ENCODE data around the gene LDLRAD4. TPM values are rescaled to one million over a fixed set of nuclear protein-coding genes. Genes with fewer than 3 reads are reported as not detected.

Gene LDLRAD4
- total RNA-seq, 1 donor = under 0.01 TPM

GRCh38 chr18:13285874-13286273 lies 67.3 kb downstream of the LDLRAD4 start:
- TF ChIP-seq, protein P1, sequence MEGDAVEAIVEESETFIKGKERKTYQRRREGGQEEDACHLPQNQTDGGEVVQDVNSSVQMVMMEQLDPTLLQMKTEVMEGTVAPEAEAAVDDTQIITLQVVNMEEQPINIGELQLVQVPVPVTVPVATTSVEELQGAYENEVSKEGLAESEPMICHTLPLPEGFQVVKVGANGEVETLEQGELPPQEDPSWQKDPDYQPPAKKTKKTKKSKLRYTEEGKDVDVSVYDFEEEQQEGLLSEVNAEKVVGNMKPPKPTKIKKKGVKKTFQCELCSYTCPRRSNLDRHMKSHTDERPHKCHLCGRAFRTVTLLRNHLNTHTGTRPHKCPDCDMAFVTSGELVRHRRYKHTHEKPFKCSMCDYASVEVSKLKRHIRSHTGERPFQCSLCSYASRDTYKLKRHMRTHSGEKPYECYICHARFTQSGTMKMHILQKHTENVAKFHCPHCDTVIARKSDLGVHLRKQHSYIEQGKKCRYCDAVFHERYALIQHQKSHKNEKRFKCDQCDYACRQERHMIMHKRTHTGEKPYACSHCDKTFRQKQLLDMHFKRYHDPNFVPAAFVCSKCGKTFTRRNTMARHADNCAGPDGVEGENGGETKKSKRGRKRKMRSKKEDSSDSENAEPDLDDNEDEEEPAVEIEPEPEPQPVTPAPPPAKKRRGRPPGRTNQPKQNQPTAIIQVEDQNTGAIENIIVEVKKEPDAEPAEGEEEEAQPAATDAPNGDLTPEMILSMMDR (IDR thresholded peaks at IDR 0.05; ENCODE audit: extremely low read depth, low read depth, low read length) = no peak
- no peak for DNase-seq (ENCODE audit: insufficient read length, low spot score, missing footprints)
- H3K4me1 ChIP-seq (ENCODE audit: insufficient read depth, low read length) = no peaks in the 10 kb centered on the region
- no peak overlapping the region for H3K4me3 ChIP-seq (ENCODE audit: insufficient read depth, low read length)
- H2AFZ ChIP-seq (ENCODE audit: low read length) = no peak overlapping the region
- no peak overlapping the region for H3K27ac ChIP-seq (ENCODE audit: low read depth, low read length)
- no peaks in the 10 kb centered on the region for H3K27me3 ChIP-seq (ENCODE audit: insufficient read depth, low read length)
- H3K79me2 ChIP-seq (ENCODE audit: insufficient read depth, low read length) = no peaks in the 10 kb centered on the region
- H4K20me1 ChIP-seq (ENCODE audit: insufficient read depth, low read length) = no peaks in the 10 kb centered on the region
- H3K4me2 ChIP-seq (ENCODE audit: insufficient read depth, low read length) = no peak overlapping the region
- no peaks in the 10 kb centered on the region for H3K36me3 ChIP-seq (ENCODE audit: insufficient read depth, low read length)
- no peaks in the 10 kb centered on the region for H3K9me3 ChIP-seq (ENCODE audit: low read depth, low read length)

DNA sequence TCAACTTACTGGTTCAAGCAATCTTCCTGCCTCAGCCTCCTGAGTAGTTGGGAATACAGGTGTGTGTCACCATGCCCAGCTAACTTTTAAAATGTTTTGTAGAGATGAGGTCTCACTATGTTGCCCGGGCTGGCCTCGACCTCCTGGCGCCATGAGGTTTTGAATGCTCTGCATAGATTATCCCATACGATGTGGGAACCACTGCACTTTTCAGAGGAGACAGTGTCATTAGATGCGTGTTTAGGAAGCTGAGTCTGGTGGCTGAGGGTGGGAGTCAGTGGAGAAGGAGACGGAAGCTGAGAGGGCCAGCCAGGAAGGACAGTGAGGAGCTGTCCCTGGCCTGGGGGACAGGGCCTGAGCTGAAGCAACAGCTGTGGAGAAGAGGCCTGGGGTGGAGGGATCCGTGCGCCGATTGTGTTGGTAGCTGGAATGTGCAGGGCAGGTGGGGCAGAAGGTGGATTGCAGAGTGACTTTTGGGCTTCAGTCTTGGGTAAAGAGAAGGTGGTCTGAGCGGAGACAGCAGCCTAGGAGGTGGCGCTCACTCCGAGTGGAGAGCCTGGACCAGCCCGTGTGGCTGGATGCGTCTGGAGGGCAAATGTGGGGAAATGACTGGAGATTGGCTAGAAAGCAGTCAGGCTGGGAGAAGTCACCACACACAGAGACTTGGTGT lies 68.0 kb downstream of the LDLRAD4 start:
- DNase-seq (ENCODE audit: insufficient read length, low spot score, missing footprints) = no peak
- H3K27ac ChIP-seq (ENCODE audit: low read depth, low read length) = no peak overlapping the region
- no peaks in the 10 kb centered on the region for H3K36me3 ChIP-seq (ENCODE audit: insufficient read depth, low read length)
- no peak overlapping the region for H3K4me2 ChIP-seq (ENCODE audit: insufficient read depth, low read length)
- TF ChIP-seq, protein P1 (IDR thresholded peaks at IDR 0.05; ENCODE audit: extremely low read depth, low read depth, low read length) = no peak
- H3K27me3 ChIP-seq (ENCODE audit: insufficient read depth, low read length) = no peaks in the 10 kb centered on the region
- H3K9me3 ChIP-seq (ENCODE audit: low read depth, low read length) = no peaks in the 10 kb centered on the region
- H2AFZ ChIP-seq (ENCODE audit: low read length) = no peak overlapping the region
- no peaks in the 10 kb centered on the region for H3K4me1 ChIP-seq (ENCODE audit: insufficient read depth, low read length)
- H4K20me1 ChIP-seq (ENCODE audit: insufficient read depth, low read length) = no peaks in the 10 kb centered on the region
- no peak overlapping the region for H3K4me3 ChIP-seq (ENCODE audit: insufficient read depth, low read length)
- no peaks in the 10 kb centered on the region for H3K79me2 ChIP-seq (ENCODE audit: insufficient read depth, low read length)

- H3K27me3 ChIP-seq (ENCODE audit: insufficient read depth, low read length) = no peaks in the 10 kb centered on the region
These were observed 68.8 kb downstream of the LDLRAD4 start for GRCh38 chr18:13287372-13287771.

DNA sequence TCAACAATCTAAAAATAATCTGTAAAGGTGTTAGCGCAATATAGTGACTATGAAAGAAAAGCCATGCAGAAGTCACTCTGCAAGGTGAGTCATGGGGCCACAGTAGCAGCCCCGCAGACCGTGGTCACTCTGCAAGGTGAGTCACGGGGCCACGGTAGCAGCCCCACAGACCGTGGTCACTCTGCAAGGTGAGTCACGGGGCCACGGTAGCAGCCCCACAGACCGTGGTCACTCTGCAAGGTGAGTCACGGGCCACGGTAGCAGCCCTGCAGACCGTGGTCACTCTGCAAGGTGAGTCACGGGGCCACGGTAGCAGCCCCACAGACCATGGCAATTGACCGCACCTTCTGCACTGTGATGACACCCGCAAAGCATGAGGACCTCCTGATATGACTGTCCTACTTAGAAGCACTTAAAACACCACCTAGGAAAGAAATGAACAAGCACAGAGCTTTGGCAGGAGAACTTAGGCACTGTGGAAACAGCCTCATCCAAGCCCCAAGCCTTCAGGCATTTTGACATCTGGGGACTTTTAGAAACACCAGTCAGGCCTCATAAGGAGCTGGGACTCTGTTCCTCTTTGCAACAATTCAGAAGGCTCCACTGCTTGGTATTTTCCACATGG lies 70.1 kb downstream of the LDLRAD4 start:
- Histone ChIP-seq H3K9me3 (ENCODE audit: low read depth, low read length) (no peaks in the 10 kb centered on the region), H3K79me2 (ENCODE audit: insufficient read depth, low read length) (no peaks in the 10 kb centered on the region), H3K4me1 (ENCODE audit: insufficient read depth, low read length) (no peaks in the 10 kb centered on the region), H3K4me3 (ENCODE audit: insufficient read depth, low read length) (no peak overlapping the region), H3K27me3 (ENCODE audit: insufficient read depth, low read length) (no peaks in the 10 kb centered on the region), H3K36me3 (ENCODE audit: insufficient read depth, low read length) (no peaks in the 10 kb centered on the region), H3K27ac (ENCODE audit: low read depth, low read length) (no peak overlapping the region), H3K4me2 (ENCODE audit: insufficient read depth, low read length) (no peak overlapping the region), H4K20me1 (ENCODE audit: insufficient read depth, low read length) (no peaks in the 10 kb centered on the region), H2AFZ (ENCODE audit: low read length) (no peak overlapping the region)
- TF ChIP-seq, protein P1 (IDR thresholded peaks at IDR 0.05; ENCODE audit: extremely low read depth, low read depth, low read length) = no peak
- no peak for DNase-seq (ENCODE audit: insufficient read length, low spot score, missing footprints)

More at GRCh38 chr18:13287372-13287771, 68.8 kb downstream of the LDLRAD4 start:
- Histone ChIP-seq H3K4me2 (ENCODE audit: insufficient read depth, low read length) (no peak overlapping the region), H3K4me1 (ENCODE audit: insufficient read depth, low read length) (no peaks in the 10 kb centered on the region), H3K27ac (ENCODE audit: low read depth, low read length) (no peak overlapping the region), H4K20me1 (ENCODE audit: insufficient read depth, low read length) (no peaks in the 10 kb centered on the region), H3K4me3 (ENCODE audit: insufficient read depth, low read length) (no peak overlapping the region), H3K9me3 (ENCODE audit: low read depth, low read length) (no peaks in the 10 kb centered on the region), H2AFZ (ENCODE audit: low read length) (no peak overlapping the region), H3K36me3 (ENCODE audit: insufficient read depth, low read length) (no peaks in the 10 kb centered on the region), H3K79me2 (ENCODE audit: insufficient read depth, low read length) (no peaks in the 10 kb centered on the region)
- DNase-seq (ENCODE audit: insufficient read length, low spot score, missing footprints) = no peak
- TF ChIP-seq, protein P1 (IDR thresholded peaks at IDR 0.05; ENCODE audit: extremely low read depth, low read depth, low read length) = no peak
